DND-41 (cell line): ENCODE results near the gene MFAP2.

ENCODE experiments used
- ATAC-seq: fragments of 200-7000 bp; cut with Tn5 transposase; 3 replicates; pipeline ENCODE4 v1.9.1; 2021; ENCODE audit warnings: low read depth; ENCODE audit not compliant: insufficient read depth
- DNase-seq: peaks from one replicate; pipeline ENCODE4 v3.0.0-alpha.2; 2020
- H2AFZ ChIP-seq: 2 replicates; pipeline ENCODE4 v1.6.0; 2012; ENCODE audit warnings: low read depth, low read length
- H3K27ac ChIP-seq: 2 replicates; pipeline ENCODE4 v1.5.1; 2012; ENCODE audit warnings: low read length, inconsistent platforms
- H3K27me3 ChIP-seq: fragments of 200-600 bp; sonication (generic); 2 replicates; pipeline ENCODE4 v1.6.0; 2012; ENCODE audit warnings: low read length, mild to moderate bottlenecking, inconsistent platforms; ENCODE audit not compliant: insufficient read depth, poor library complexity
- H3K36me3 ChIP-seq: 2 replicates; pipeline ENCODE4 v1.5.1; 2012; ENCODE audit warnings: low read length, inconsistent platforms; ENCODE audit not compliant: insufficient read depth
- H3K4me1 ChIP-seq: 2 replicates; pipeline ENCODE4 v1.5.1; 2012; ENCODE audit warnings: mild to moderate bottlenecking, low read length; ENCODE audit not compliant: insufficient read depth
- H3K4me2 ChIP-seq: 2 replicates; pipeline ENCODE4 v1.6.0; 2012; ENCODE audit warnings: mild to moderate bottlenecking, moderate library complexity, low read length, inconsistent platforms; ENCODE audit not compliant: insufficient read depth
- H3K4me3 ChIP-seq, 2 experiments: fragments of 200-600 bp in 1 of 2; shearing (Covaris generic) in 1 of 2; 2 replicates each; pipeline ENCODE4 v1.5.1; 2012 to 2016; ENCODE audit warnings: inconsistent platforms in 2 of 2, low read length in 2 of 2, mild to moderate bottlenecking in 2 of 2, low read depth in 1 of 2, moderate library complexity in 1 of 2
- H3K79me2 ChIP-seq: 2 replicates; pipeline ENCODE4 v1.6.0; 2012; ENCODE audit warnings: low read length, inconsistent platforms; ENCODE audit not compliant: insufficient read depth
- H3K9ac ChIP-seq: 2 replicates; pipeline ENCODE4 v1.6.0; 2012; ENCODE audit warnings: low read depth, mild to moderate bottlenecking, inconsistent platforms, low read length, moderate library complexity
- H3K9me3 ChIP-seq: 2 replicates; pipeline ENCODE4 v1.5.1; 2012; ENCODE audit warnings: low read length, moderate library complexity, mild to moderate bottlenecking, inconsistent platforms; ENCODE audit not compliant: insufficient read depth, severe bottlenecking
- H4K20me1 ChIP-seq: 2 replicates; pipeline ENCODE4 v1.6.0; 2012; ENCODE audit warnings: low read length; ENCODE audit not compliant: insufficient read depth
- CTCF ChIP-seq: IDR thresholded peaks from 2 replicates; pipeline ENCODE4 v1.5.1; 2012; ENCODE audit warnings: borderline replicate concordance, low read length, moderate library complexity, mild to moderate bottlenecking; ENCODE audit not compliant: poor library complexity, severe bottlenecking; ENCODE audit errors: extremely low read depth
- EZH2 ChIP-seq: IDR thresholded peaks from 3 replicates; pipeline ENCODE4 v1.6.1; 2012; ENCODE audit warnings: borderline replicate concordance, low read depth, mild to moderate bottlenecking, moderate library complexity, low read length, inconsistent platforms; ENCODE audit not compliant: severe bottlenecking

MFAP2 gene

GRCh38 chr1:17023102-17023501, 42.7 kb upstream of the MFAP2 start:
- no peaks in the 10 kb centered on the region for H3K79me2 ChIP-seq
- no peak overlapping the region for H3K27ac ChIP-seq
- ATAC-seq (no peak), DNase-seq (no peak)
- no peak overlapping the region for H3K4me3 ChIP-seq
- H3K4me2 ChIP-seq: no peak overlapping the region
- no peak overlapping the region for H2AFZ ChIP-seq
- no peaks in the 10 kb centered on the region for H4K20me1 ChIP-seq
- no peaks in the 10 kb centered on the region for H3K9me3 ChIP-seq
- peaks cover 94% of the 10 kb centered on the region for H3K36me3 ChIP-seq
- H3K4me1 ChIP-seq: no peaks in the 10 kb centered on the region
- TF ChIP-seq EZH2: no peak
- no peak for TF ChIP-seq CTCF
- H3K9ac ChIP-seq: no peak overlapping the region
- H3K27me3 ChIP-seq: no peaks in the 10 kb centered on the region

- Histone ChIP-seq H3K4me1 (no peaks in the 10 kb centered on the region), H2AFZ (no peak overlapping the region), H3K79me2 (no peaks in the 10 kb centered on the region), H4K20me1 (no peaks in the 10 kb centered on the region), H3K36me3 (peaks cover 85% of the 10 kb centered on the region), H3K27ac (no peak overlapping the region; the same call in 1 of the 2 replicates), H3K9ac (no peak overlapping the region), H3K4me3 (no peak overlapping the region), H3K27me3 (no peaks in the 10 kb centered on the region), H3K4me2 (no peak overlapping the region), H3K9me3 (no peaks in the 10 kb centered on the region)
- DNase-seq: no peak
- no peak for ATAC-seq
- TF ChIP-seq CTCF (no peak), EZH2 (no peak)
Observed at GRCh38 chr1:17021896-17022295, 41.5 kb upstream of the MFAP2 start.

GRCh38 chr1:17020502-17020901, 40.1 kb upstream of the MFAP2 start:
- Histone ChIP-seq H3K9me3 (no peaks in the 10 kb centered on the region), H3K4me1 (no peaks in the 10 kb centered on the region), H2AFZ (no peak overlapping the region), H3K9ac (no peak overlapping the region), H3K4me3 (no peak overlapping the region), H3K27me3 (no peaks in the 10 kb centered on the region), H3K79me2 (no peaks in the 10 kb centered on the region), H3K27ac (no peak overlapping the region), H3K4me2 (no peak overlapping the region), H3K36me3 (peaks cover 71% of the 10 kb centered on the region), H4K20me1 (no peaks in the 10 kb centered on the region)
- TF ChIP-seq EZH2: no peak
- TF ChIP-seq CTCF: no peak
- ATAC-seq (no peak), DNase-seq (no peak)

- DNase-seq (no peak), ATAC-seq (no peak)
- Histone ChIP-seq H4K20me1 (no peaks in the 10 kb centered on the region), H3K9me3 (no peaks in the 10 kb centered on the region), H3K4me3 (no peak overlapping the region), H3K36me3 (peaks cover 59% of the 10 kb centered on the region), H3K4me1 (no peaks in the 10 kb centered on the region), H2AFZ (no peak overlapping the region), H3K27me3 (no peaks in the 10 kb centered on the region), H3K4me2 (no peak overlapping the region), H3K9ac (no peak overlapping the region), H3K27ac (no peak overlapping the region), H3K79me2 (no peaks in the 10 kb centered on the region)
- TF ChIP-seq CTCF (no peak), EZH2 (no peak)
Observed at GRCh38 chr1:17018849-17019248, 38.4 kb upstream of the MFAP2 start.
